NOMO-1 treated with dmso at 0.1 percent for 144 hours (cell line): ENCODE data around the gene ANKS4B.
"Not testable (repeated sequence)": the region's sequence is repeated elsewhere in the genome, so short reads cannot be mapped to it uniquely, and the experiment has no call there.

Experiments
- DNase-seq: peaks from one replicate; lab custom pipeline; 2025; ENCODE audit not compliant: unreplicated experiment; lab: John Stamatoyannopoulos, UW

ANKS4B gene

DNA sequence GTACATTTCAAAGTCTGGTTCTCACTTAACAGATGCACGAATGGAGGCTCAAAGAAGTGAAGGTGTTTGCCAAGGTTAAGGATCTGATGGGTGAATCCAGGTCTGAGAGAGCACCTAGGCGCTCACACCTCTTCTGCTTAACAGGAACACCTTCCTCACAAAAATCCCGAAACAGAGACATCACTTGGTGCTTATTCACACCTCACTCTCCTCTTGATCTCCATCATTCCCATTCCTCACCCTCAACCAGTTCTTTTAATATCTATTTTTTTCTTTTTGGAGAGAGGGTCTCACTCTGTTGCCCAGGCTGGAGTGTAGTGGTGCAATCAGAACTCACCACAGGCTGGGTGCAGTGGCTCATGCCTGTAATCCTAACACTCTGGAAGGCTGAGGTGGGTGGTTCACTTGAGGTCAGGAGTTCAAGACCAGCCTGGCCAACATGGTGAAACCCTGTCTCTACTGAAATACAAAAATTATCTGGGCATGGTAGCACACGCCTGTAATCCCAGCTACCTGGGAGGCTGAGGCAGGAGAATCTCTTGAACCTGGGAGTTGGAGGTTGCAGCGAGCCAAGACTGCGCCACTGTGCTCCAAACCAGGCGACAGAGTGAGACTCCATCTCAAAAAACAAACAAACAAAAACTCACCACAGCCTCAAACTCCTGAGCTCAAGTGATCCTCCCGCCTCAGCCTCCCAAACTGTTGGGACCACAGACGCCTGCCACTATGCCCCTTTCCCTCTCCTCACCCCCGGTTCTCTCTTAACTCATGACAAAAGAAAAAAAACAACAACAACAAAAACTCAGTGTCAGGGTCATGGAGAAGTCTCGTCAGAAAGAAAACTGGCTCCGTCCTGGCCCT, 29.5 kb downstream of the ANKS4B start:
- no peak for DNase-seq

DNA sequence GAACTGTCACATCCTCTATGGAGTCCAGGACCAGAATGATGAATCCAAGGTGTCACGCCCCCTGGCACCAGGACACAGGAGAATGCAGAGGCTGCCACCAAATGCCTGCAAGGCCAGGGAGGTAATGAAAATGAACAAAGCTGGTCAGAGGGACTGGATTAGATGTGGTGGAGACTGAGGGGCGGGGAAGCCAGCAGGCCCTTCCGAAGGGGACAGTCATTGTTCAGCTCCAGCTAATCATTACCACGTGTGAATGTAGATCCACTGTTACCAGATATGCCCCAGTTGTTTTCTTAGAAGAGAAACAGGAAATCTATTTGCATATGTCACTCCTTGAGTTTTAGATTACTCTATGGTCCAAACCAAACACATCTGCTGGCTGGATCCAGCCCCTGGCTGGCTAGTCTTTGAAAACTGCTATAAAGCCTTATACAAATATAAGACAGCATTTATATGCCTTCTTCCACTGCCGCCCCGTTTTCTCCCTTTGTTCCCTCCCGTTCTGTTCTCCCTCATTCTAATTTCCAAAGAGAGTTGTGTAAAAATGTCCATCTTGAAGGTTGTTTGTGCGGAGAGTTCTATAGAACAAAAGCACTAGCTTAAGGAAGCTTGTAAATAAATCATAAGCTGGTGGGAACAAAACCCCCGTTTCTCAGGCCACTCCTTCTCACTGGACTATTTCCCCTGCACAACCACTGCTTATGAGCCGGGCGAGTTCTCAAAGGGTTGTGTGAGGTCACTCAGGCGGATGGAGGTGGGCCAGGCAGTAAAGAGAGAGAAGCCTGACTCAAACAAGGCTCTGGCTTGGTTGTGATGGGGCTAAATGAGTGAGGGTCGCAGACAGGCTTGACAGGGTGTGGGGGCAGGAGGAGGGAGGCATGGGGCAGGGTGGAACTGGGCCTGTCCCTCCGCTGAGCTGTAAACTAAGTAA, 30.4 kb downstream of the ANKS4B start:
- no peak for DNase-seq

DNA sequence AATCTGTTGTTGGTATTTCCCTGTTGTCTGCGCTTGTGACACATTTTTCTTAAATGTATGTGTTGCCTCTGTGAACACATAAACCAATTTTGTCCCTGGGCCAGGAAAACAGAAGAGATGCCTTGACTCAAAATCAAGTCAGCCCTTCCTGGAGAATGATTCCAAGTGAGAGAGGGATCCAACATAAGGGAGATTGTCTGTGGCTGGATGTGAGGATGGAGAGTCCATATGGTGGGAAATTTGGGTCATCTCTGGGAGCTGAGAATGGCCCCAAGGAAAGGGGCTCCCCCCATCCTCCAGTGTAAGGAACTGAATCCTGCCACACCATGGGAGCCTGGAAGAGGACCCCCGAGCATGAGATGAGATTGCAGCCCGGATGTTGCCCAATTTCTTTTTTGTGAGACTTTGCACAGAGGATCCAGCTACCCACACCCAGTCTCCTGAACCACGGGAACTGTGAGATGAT, 31.1 kb downstream of the ANKS4B start:
- no peak for DNase-seq

DNA sequence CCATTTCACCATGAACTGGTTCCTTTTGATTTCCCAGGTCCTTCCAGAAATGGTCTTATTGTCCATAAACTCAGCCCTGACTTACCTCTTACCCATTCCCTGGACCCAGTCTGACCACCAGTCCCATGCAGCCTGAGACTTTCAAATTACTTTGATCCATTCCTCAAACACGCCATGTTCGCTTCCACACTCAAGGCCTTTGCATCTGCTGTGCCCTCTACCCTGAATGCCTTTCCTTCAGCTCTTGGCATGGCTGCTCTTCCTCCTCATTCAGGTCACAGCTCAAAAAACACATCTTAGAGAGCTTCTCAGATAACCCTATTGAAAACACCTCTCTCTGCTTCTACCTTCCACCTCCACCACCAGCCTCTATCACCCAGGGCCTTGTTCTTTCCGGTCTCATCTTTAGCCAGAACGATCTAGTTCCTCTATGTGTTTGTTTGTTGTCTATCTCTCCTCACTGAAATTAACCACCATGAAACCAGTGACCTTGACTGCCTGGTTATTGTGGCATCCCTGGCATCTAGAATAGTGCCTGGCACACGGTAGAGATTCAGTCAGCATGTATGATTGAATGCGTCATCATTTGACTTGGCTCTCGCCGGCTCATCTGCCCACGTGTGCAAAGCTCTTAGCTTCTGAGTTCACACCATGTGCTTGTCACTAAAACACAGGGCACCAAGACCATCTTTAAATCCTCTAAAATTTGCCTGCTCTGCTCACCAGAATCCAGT, 31.8 kb downstream of the ANKS4B start:
- DNase-seq, result no peak

DNA sequence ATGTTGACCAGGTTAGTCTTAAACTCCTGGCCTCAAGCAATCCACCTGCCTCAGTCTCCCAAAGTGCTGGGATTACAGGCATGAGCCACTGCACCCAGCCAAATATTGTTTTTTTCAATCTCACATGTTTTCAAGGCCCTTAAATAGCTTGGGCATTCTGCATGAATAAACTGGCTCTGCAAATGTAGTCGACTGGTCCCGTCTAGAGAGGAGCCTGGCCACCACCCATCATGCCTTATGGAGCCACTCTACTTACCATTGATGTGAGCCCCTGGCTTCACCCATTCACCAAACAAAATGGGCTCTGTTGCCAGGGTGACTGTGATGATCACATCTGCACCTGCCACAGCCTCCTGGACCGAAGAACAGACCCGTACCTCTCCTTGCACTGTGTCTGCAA, 33.8 kb downstream of the ANKS4B start:
- DNase-seq, result no peak

DNA sequence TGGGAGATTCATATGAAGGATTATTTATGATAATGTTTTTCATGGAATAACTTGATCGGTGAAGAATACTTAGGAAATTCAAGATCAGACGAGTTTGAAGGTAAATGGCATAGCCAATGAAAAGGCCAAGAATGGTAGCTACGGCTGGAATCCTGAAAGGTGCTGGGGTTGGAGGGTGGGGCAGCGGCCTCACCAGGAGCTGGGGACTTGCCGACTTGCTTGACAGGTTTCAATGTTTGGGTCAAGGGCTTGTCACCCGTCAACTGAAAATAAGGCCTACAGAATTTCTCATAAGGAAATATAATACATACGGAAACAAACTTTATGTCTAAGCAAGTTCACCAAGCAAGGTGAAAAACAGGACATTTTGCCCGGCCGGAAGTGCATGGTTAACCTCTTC, 34.7 kb downstream of the ANKS4B start:
- no peak for DNase-seq

DNA sequence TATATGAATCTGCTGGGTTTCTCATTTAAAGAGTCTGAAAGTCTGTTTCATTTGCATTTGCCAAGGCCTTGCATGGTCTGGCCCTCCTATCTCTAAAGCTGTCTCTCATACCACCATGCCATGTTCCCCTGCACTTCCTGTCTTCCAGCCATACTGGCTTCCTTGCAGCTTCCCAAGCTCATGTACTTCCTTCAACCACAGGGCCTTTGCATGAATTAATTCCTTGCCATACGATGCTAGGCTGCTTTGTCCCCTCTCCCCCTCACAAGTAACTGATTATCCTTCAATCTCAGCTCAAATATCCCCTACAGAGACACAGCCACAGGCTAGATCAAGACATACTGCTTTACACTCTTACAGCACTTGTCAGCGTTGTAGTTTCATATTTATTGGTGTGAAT, 38.8 kb downstream of the ANKS4B start:
- no peak for DNase-seq

DNA sequence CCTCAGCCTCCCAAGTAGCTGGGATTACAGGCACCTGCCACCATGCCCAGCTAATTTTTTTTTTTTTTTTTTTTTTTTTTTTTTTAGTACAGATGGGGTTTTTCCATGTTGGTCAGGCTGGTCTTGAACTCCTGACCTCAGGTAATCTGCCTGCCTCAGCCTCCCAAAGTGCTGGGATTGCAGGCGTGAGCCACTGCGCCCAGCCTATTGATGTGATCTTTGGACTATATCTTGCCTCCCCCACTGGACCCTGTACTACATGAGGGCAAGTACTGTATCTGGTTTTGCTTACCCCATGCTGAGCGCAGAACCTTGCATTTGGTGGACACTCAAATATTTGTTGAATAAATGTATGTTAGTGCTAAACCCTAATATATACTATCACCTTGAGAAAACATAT, 39.3 kb downstream of the ANKS4B start:
- DNase-seq, result not testable (repeated sequence)

DNA sequence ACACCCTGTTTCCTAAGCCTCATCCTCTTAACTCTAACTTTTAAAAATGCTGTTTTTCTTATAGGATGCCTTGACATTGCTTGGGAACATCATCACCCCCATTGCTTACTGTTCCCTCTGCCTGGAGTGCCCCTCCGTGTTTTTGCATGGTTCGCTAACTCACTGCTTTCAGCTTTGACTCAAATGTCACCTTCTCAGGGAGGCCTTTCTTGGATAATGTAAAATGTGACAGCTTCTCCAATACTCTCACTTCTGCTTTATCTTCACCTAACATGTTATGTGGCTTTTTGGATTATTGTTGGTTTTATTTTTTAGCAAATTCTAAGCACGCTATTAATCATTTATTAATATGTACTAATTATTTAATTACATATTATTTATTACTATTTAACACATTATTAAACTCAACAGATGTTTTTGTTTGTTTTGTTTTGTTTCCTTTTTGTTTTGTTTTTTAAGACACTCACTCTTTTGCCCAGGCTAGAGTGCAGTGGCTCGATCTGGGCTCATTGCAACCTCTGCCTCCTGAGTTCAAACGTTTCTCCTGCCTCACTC, 40.8 kb downstream of the ANKS4B start:
- DNase-seq, result no peak

DNA sequence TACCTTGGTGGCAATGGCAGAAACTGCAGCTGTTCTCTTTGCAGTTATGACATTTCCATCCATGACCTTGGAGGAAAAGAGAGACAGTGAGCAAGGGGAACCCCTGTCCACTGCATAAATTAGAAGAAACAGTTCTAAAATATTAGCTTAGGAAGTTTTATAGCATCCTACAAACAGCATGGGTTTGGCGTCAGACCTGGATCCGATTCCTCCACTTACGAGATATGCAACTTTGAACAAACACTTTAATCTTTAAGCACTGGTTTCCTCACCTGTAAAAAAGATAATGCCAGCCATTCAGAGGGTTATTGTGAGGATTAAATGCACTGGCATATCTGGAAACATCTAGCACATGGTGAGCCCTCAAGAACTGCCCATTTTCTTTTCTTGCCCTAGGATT, 42.0 kb downstream of the ANKS4B start:
- no peak for DNase-seq

DNA sequence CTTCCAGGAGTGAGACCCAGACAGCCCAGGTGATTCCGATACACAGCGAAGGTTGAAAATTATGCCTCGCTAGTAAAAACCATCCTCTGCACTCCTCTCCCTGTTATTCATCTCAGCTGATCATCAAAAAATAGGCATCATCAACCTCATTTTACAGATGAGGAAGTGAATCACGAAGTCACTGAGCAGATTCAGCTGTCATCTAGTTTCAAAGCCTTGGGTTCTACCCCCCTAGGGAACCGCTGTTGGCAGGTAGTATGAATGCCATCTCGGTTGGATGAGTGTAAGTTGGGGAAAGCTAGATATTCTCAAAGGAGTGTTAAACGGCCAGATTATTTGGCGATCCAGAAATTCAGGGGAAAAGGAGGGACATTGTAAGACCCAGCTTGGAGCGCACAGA, 42.6 kb downstream of the ANKS4B start:
- DNase-seq, result no peak

DNA sequence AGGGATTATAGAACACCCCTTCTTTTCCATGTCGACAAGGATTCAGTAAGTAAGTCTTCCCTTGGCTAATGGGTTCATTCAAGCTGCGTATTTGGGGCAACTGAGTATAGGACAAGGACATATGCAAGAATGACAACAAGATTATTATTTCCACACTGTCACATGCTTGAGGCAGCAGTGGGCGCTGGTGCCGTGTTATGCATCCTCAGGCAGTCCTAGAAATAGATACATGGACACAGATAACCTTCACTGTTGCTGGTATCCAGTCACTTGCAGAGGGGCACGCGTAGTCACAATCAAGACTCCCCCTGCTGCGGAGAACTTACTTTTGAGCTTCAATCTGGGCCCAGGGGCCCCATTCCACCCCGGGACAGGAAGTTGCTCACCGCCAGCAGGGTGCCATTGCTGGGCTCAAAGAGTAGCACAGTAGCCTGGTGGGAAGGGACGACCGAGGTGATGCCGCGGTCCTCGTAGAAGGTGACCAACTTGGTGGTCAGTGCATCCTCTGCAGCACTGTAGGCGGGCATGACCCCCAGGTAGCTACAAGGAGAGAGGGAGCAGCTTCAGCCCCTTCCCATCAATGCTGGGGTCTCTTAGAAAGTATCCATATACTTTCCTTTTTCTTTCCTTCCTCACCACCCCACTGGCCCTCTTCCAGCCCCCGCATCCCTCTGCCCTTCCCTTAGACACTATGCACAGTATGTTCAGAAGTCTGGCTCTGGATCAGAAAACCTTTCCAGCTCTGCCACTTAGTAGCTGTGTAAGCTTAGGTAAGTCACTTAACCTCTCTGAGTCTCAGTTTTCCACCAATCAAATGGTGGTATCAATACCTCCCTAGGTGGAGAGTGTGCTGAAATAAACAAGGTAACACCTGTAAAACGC, 43.8 kb downstream of the ANKS4B start:
- no peak for DNase-seq

DNA sequence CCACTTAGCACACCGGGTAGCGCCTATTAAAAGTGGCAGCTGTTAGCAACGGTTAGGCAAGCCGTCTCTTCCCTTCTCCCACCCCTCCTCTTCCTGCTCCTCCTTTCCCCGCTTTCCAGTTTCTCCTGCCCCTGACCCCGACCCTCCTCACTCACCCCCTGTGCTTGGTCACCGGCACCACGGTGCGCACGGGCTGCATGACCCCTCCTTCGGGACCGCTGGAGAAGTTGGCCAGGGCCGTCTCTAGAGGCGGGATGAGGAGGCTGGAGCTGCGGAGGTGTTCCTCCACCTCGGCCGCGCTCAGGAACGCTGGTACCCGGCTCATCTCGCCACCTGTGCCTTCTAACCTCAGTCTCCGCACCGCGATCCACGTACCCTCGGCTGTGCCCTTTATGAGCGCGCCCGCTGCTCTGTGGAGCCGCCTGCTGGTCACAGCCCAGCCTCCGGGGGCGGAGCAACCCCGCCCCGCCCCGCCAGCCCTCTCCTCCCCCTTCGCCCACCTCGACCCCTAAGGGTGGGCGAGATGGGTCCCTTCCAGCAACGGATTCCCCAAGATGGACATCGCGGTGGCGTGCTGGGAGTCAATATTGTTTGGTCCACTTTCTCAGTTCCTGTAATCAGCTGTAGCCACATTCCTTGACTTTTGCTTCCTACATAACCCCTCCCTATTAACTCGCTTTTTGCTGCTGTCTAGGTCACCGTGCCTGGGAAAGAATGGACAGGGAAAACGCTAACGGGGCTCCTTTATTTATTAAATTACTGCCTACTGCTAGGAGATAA, 44.6 kb downstream of the ANKS4B start, which contains the start of gene CRYM:
TSS of gene CRYM (minus strand) at position 364 of the 780 bp plus-strand sequence. CDS start at position 325, 39 bp downstream.
- DNase-seq, result no peak

DNA sequence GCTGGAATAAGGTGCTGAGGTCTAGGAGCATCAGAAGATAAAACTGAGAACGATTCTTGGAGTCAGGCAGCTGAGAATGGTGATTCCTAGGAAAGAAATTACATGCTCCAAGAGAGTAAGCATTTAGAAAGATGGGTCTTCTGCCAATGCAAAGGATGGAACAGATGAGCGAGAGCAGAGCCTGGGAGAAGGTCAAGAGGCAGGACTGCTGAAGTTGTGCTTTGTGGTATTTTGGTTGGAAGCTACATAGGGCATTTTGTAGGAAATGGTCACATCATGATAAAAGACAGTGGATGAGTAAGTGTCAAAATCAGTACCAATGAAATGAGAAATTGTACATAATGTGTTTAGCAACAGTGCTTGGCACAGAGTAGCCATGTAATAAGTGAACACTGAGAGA, 46.0 kb downstream of the ANKS4B start:
- no peak for DNase-seq

DNA sequence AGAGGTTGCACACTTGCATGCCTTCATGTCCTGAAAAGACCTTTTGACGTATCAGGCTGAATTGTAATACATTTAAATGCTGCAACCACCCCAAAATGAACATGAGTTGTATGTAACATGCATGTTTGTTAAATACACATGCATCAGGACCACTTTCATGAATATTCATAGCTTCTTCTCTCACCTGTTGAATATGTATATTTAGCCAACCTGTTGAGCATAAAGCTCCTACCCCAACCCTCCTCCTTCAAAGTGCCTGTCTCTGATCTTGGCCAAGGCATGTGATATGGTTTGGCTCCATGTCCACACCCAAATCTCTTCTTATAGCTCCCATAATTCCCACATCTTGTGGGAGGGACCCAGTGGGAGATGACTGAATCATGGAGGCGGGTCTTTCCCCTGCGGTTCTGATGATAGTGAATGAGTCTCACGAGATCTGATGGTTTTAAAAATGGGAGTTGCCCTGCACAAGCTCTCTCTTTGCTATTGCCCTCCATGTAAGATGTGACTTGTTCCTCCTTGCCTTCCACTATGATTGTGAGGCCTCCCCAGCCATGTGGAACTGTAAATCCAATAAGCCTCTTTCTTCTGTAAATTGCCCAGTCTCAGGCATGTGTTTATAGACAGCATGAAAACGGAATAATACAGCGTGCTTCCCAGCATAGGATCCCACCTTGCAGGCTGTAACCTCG, 48.3 kb downstream of the ANKS4B start:
- no peak for DNase-seq

DNA sequence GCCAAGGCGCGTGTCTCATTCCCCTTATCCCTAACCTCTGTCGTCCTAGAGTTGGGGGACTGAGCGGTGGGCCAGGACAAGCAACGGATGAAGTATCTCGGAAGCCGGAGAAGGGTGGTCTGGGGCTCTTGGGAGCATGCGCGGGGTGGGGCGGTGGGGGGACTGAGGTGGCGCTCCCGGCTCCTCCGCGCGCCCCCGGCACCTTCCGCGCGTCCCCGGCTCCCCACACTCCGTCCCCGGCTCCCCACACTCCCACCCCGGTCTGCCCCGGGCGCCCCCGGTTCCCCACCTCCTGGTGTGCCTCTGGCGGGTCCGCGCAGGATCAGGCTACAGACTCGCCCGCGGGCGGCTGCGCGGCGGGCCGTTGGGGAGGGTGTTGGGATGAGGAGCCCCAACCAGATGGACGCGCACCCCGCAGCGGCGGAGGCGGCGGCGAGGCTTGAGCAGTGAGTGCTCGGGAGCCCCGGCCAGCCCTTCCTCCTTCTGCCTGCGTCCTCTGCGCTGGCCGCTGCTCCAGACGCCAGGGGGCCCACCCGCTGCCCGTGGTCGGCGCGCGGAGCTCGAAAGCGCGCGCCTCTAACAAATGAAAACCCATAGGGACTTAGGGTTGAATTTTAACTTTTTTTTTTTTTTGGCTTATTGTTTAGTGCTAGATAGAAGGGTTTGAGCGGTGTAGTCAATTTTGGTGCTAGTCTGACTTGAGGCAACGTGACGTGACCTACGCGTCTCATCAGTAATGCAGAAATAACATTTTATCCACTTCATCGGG, 50.2 kb downstream of the ANKS4B start:
- DNase-seq, result peak; percentile 5

DNA sequence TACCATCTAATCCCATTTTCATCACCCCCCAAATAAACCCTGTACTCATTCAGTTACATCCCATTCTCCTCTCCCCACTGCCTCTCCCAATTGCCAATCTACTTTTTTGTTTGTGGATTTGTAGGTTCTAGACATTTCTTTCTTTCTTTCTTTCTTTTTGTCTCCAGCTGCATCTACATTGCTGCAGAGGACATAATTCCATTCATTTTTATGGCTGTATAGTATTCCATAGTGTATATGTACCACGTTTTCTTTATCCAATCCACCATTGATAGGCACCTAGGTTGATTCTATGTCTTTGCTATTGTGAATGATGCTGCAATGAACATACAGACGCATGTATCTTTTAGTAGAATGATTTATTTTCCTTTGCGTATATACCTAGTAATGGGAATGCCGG, 50.9 kb downstream of the ANKS4B start:
- DNase-seq, result no peak

DNA sequence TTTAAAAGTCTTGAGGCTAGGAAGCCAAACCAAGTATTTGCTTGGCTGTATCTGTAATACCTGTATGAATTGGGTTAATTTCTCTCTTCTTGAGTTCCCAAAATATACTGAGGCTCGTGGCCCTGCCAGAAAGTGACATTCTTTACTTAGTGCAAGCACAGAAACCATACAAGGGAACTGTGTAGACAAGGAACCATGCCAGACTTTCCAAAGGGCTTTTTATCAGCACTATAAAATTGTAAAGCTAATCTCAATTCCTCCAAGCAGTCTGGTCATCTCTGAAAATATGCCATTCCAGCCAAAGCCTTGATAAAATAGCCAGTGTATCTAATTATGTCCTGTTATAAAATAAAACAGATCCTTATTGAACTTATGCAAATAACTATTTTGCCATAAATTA, 51.8 kb downstream of the ANKS4B start:
- DNase-seq, result no peak
